ENCODE results near the gene THAP2. TPM values are rescaled to one million over a fixed set of nuclear protein-coding genes. Genes with fewer than 3 reads are reported as not detected.

Gene THAP2
- total RNA-seq (1 to 10 TPM; 5.2 to 5.9 TPM), polyA plus RNA-seq (ENCODE audit: insufficient read length in 6 of 6) (10 to 100 TPM; 11.9 to 20.6 (median 14.0) TPM)
- long read RNA-seq, donor 1, full-length matches to known transcripts, result 3 of 3 reads
- long read RNA-seq, donor 1, partial matches to known transcripts, result 0 of 3 reads
- long read RNA-seq, donor 1, other reads (novel, unspliced or antisense), result 0 of 3 reads
- long read RNA-seq, donor 2, full-length matches to known transcripts, result 7 of 7 reads
- long read RNA-seq, donor 2, partial matches to known transcripts, result 0 of 7 reads
- long read RNA-seq, donor 2, other reads (novel, unspliced or antisense), result 0 of 7 reads
- long read RNA-seq, donor 3, full-length matches to known transcripts, result 3 of 3 reads
- long read RNA-seq, donor 3, partial matches to known transcripts, result 0 of 3 reads
- long read RNA-seq, donor 3, other reads (novel, unspliced or antisense), result 0 of 3 reads
- long read RNA-seq, donor 4, full-length matches to known transcripts, result 3 of 3 reads
- long read RNA-seq, donor 4, partial matches to known transcripts, result 0 of 3 reads
- long read RNA-seq, donor 4, other reads (novel, unspliced or antisense), result 0 of 3 reads
- long read RNA-seq, donor 5, full-length matches to known transcripts, result 4 of 4 reads
- long read RNA-seq, donor 5, partial matches to known transcripts, result 0 of 4 reads
- long read RNA-seq, donor 5, other reads (novel, unspliced or antisense), result 0 of 4 reads
- long read RNA-seq, donor 6, full-length matches to known transcripts, result 14 of 14 reads
- long read RNA-seq, donor 6, partial matches to known transcripts, result 0 of 14 reads
- long read RNA-seq, donor 6, other reads (novel, unspliced or antisense), result 0 of 14 reads
- long read RNA-seq, donor 7, full-length matches to known transcripts, result 2 of 2 reads
- long read RNA-seq, donor 7, partial matches to known transcripts, result 0 of 2 reads
- long read RNA-seq, donor 7, other reads (novel, unspliced or antisense), result 0 of 2 reads
- long read RNA-seq, donor 8, full-length matches to known transcripts, result 6 of 6 reads
- long read RNA-seq, donor 8, partial matches to known transcripts, result 0 of 6 reads
- long read RNA-seq, donor 8, other reads (novel, unspliced or antisense), result 0 of 6 reads
- long read RNA-seq, donor 9, result 0 reads
- long read RNA-seq, donor 10, partial matches to known transcripts, result 1 of 3 reads
- long read RNA-seq, donor 10, other reads (novel, unspliced or antisense), result 2 of 3 reads
- long read RNA-seq, donor 11, full-length matches to known transcripts, result 12 of 12 reads
- long read RNA-seq, donor 11, partial matches to known transcripts, result 0 of 12 reads
- long read RNA-seq, donor 11, other reads (novel, unspliced or antisense), result 0 of 12 reads
- long read RNA-seq, donor 12, full-length matches to known transcripts, result 4 of 4 reads
- long read RNA-seq, donor 12, partial matches to known transcripts, result 0 of 4 reads
- long read RNA-seq, donor 12, other reads (novel, unspliced or antisense), result 0 of 4 reads

- Histone ChIP-seq H3K27me3 (no peaks in the 10 kb centered on the region), H3K4me1 (peaks cover 11 to 44% of the 10 kb centered on the region in 2 donors), H3K9me3 (no peaks in the 10 kb centered on the region), H3K27ac (peak within 1 kb of the TSS; percentile 98 to 99), H3K36me3 (peaks cover 0 to 14% of the 10 kb centered on the region in 2 donors), H3K4me3 (peak within 1 kb of the TSS; percentile 73 to 95)
- DNase-seq (peak; percentile 95 to 99 (median 98)), ATAC-seq (peak; percentile 91)
- intact Hi-C loops (cut with DNase I), result no loop called here
- peak in 1 of 2 donors; percentile 20 for TF ChIP-seq CTCF (IDR thresholded peaks at IDR 0.05)
These were observed at the start of gene THAP2, which contains the start of gene ZFC3H1 for GRCh38 chr12:71663561-71664410. THAP2 (plus strand) TSS chr12:71664301; CDS start chr12:71664510, 209 bp downstream. ZFC3H1 (minus strand) TSS chr12:71663848; CDS start chr12:71663610, 238 bp downstream.

GRCh38 chr12:71621938-71622337, 42.2 kb upstream of the THAP2 start:
- ATAC-seq (no peak), DNase-seq (no peak)
- Histone ChIP-seq H3K9me3 (no peaks in the 10 kb centered on the region), H3K27me3 (no peaks in the 10 kb centered on the region), H3K4me1 (peaks cover 0 to 10% of the 10 kb centered on the region in 2 donors), H3K36me3 (peaks cover 8 to 100% of the 10 kb centered on the region in 2 donors), H3K4me3 (no peak overlapping the region), H3K27ac (no peak overlapping the region)
- intact Hi-C loops (cut with DNase I), result no loop called here
- TF ChIP-seq CTCF (IDR thresholded peaks at IDR 0.05), result no peak

- peaks cover 3 to 100% of the 10 kb centered on the region in 2 donors for H3K36me3 ChIP-seq
- no peak for TF ChIP-seq CTCF (IDR thresholded peaks at IDR 0.05)
- no peak for ATAC-seq
- peaks cover 5 to 11% of the 10 kb centered on the region in 2 donors for H3K4me1 ChIP-seq
- no peak overlapping the region for H3K4me3 ChIP-seq
- intact Hi-C loops (cut with DNase I), result no loop called here
- no peak overlapping the region for H3K27ac ChIP-seq
- DNase-seq, result no peak
- H3K27me3 ChIP-seq, result no peaks in the 10 kb centered on the region
- H3K9me3 ChIP-seq, result no peaks in the 10 kb centered on the region
These were observed 38.6 kb upstream of the THAP2 start for GRCh38 chr12:71625476-71625875.

- Histone ChIP-seq H3K4me1 (peaks cover 5 to 11% of the 10 kb centered on the region in 2 donors), H3K4me3 (no peak overlapping the region), H3K36me3 (peaks cover 3 to 100% of the 10 kb centered on the region in 2 donors), H3K27me3 (no peaks in the 10 kb centered on the region), H3K27ac (peak overlapping the region in 1 of 2 donors; percentile 35), H3K9me3 (no peaks in the 10 kb centered on the region)
- DNase-seq (no peak), ATAC-seq (no peak)
- no peak for TF ChIP-seq CTCF (IDR thresholded peaks at IDR 0.05)
- intact Hi-C loops (cut with DNase I), result no loop called here
These were observed 38.0 kb upstream of the THAP2 start for GRCh38 chr12:71626098-71626497.
